Measurements from ENCODE around the gene PSMB5. TPM values are rescaled to one million over a fixed set of nuclear protein-coding genes. Genes with fewer than 3 reads are reported as not detected.

PSMB5 gene
- total and polyA plus RNA-seq, 9 of the 15 experiments (the other 6 are each of a cell fraction or from before 2014, with no cell fraction given): 198 to 1,870 (median 269) TPM

GRCh38 chr14:23056145-23056955 is 21.6 kb upstream of the PSMB5 start (continued):
- TF ChIP-seq ILK (tag; IDR thresholded peaks at IDR 0.05; ENCODE audit: borderline replicate concordance, low read depth) (no peak), MECOM (CRISPR knock-in tag; IDR thresholded peaks at IDR 0.05) (no peak), ZFP91 (CRISPR knock-in tag; IDR thresholded peaks at IDR 0.05) (no peak), HSF4 (CRISPR knock-in tag; IDR thresholded peaks at IDR 0.05; ENCODE audit: borderline replicate concordance) (no peak), CHD2 (IDR thresholded peaks at IDR 0.05; ENCODE audit: low read depth, low read length) (0 out of 2 replicates have a peak, but pooled peaks have one; percentile 31), ETV1 (tag; conservative IDR thresholded peaks at IDR 0.05; ENCODE audit: low read depth) (no peak), ZNF280A (IDR thresholded peaks at IDR 0.05; ENCODE audit: low read depth, partially characterized antibody) (no peak), ZBTB11 (CRISPR knock-in tag; IDR thresholded peaks at IDR 0.05) (no peak), SRSF9 (IDR thresholded peaks at IDR 0.05; ENCODE audit: borderline replicate concordance, low read depth, low read length) (no peak), MEF2A (IDR thresholded peaks at IDR 0.05; ENCODE audit: control insufficient read depth, low read depth, low read length) (no peak), THAP12 (CRISPR knock-in tag; IDR thresholded peaks at IDR 0.05) (no peak), ZNF232 (CRISPR knock-in tag; IDR thresholded peaks at IDR 0.05) (no peak), E2F3 (CRISPR knock-in tag; IDR thresholded peaks at IDR 0.05) (no peak), ZNF668 (CRISPR knock-in tag; IDR thresholded peaks at IDR 0.05) (no peak), SNRNP70 (optimal IDR thresholded peaks at IDR 0.05; ENCODE audit: low read depth, low read length) (no peak), CHD4 (IDR thresholded peaks at IDR 0.05; ENCODE audit: insufficient read depth, insufficient replicate concordance, low read depth, low read length, poor library complexity, severe bottlenecking) (no peak)
